Erythroblast (primary cell): ENCODE data around the gene LLCFC1.

Experiments used
- GATA1 ChIP-seq: IDR thresholded peaks from 2 replicates; pipeline ENCODE4 v1.6.1; 2011; ENCODE audit warnings: low read depth, mild to moderate bottlenecking, control low read depth, low read length, moderate library complexity
- POLR2A ChIP-seq: IDR thresholded peaks from 2 replicates; pipeline ENCODE4 v1.6.1; 2011; ENCODE audit warnings: mild to moderate bottlenecking, low read length

GRCh38 chr7:142943706-142944268, 4.5 kb downstream of the LLCFC1 start:
- TF ChIP-seq POLR2A (peak; percentile 48), GATA1 (no peak)
